ENCODE measurements around the gene FAM174B.

FAM174B gene

GRCh38 chr15:92574161-92574560 lies 81.4 kb downstream of the FAM174B start:
- TF ChIP-seq CTCF (IDR thresholded peaks at IDR 0.05; ENCODE audit: borderline replicate concordance, control extremely low read depth, extremely low read depth, insufficient read depth, missing control alignments) = no peak
- in situ Hi-C loops (cut with MboI; ENCODE audit: low sequenced_read_pairs, unreplicated experiment) = no loop called here
- DNase-seq (ENCODE audit: low spot score) = no peak

- DNase-seq (ENCODE audit: low spot score) = no peak
- in situ Hi-C loops (cut with MboI; ENCODE audit: low sequenced_read_pairs, unreplicated experiment) = no loop called here
- TF ChIP-seq CTCF (IDR thresholded peaks at IDR 0.05; ENCODE audit: borderline replicate concordance, control extremely low read depth, extremely low read depth, insufficient read depth, missing control alignments) = no peak
Observed at GRCh38 chr15:92571824-92572223, 83.8 kb downstream of the FAM174B start.

GRCh38 chr15:92570391-92570790 lies 85.2 kb downstream of the FAM174B start:
- in situ Hi-C loops (cut with MboI; ENCODE audit: low sequenced_read_pairs, unreplicated experiment) = no loop called here
- no peak for DNase-seq (ENCODE audit: low spot score)
- no peak for TF ChIP-seq CTCF (IDR thresholded peaks at IDR 0.05; ENCODE audit: borderline replicate concordance, control extremely low read depth, extremely low read depth, insufficient read depth, missing control alignments)

- TF ChIP-seq CTCF (IDR thresholded peaks at IDR 0.05; ENCODE audit: borderline replicate concordance, control extremely low read depth, extremely low read depth, insufficient read depth, missing control alignments) = no peak
Observed at GRCh38 chr15:92569778-92570177, 85.8 kb downstream of the FAM174B start.

More at GRCh38 chr15:92569778-92570177, 85.8 kb downstream of the FAM174B start:
- in situ Hi-C loops (cut with MboI; ENCODE audit: low sequenced_read_pairs, unreplicated experiment) = no loop called here
- no peak for DNase-seq (ENCODE audit: low spot score)

All from GM13976 (cell line).